Body of pancreas (tissue), 4 donors: ENCODE results near the gene LTBP1.

ENCODE experiments used
- POLR2A ChIP-seq, 3 donors: fragments of 450-650 bp; IDR thresholded peaks; one replicate each; pipeline ENCODE4 v1.6.1; 2016; ENCODE audit warnings: antibody characterized with exemption in 3 of 3, mild to moderate bottlenecking in 2 of 3
- TF ChIP-seq, protein P1 (sequence below), 7 experiments: fragments of 450-650 bp in 4 of 7; fragments of 200-600 bp in 3 of 7; sonication (generic) in 3 of 7; IDR thresholded peaks; one replicate each; pipeline ENCODE4 v1.5.1; 2016 to 2019; ENCODE audit warnings: antibody characterized with exemption in 7 of 7

DNA sequence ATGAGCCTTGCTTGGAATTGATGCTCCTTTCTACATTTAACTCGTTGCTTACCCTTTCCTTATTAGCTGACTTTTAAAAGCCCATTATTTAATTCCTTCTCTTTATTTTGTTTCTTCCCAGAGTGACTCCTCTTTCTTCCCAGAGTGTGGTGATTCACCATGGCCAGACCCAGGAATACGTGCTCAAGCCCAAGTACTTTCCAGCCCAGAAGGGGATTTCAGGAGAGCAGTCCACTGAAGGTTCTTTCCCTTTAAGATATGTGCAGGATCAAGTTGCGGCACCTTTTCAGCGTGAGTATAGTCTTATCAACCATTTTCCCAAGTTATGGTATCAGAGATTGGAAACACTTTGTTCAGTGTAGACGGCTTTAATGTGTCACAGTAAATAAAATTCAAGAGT, 163.7 kb downstream of the LTBP1 start:
- no peak for TF ChIP-seq POLR2A (IDR thresholded peaks at IDR 0.05)
- TF ChIP-seq, protein P1, sequence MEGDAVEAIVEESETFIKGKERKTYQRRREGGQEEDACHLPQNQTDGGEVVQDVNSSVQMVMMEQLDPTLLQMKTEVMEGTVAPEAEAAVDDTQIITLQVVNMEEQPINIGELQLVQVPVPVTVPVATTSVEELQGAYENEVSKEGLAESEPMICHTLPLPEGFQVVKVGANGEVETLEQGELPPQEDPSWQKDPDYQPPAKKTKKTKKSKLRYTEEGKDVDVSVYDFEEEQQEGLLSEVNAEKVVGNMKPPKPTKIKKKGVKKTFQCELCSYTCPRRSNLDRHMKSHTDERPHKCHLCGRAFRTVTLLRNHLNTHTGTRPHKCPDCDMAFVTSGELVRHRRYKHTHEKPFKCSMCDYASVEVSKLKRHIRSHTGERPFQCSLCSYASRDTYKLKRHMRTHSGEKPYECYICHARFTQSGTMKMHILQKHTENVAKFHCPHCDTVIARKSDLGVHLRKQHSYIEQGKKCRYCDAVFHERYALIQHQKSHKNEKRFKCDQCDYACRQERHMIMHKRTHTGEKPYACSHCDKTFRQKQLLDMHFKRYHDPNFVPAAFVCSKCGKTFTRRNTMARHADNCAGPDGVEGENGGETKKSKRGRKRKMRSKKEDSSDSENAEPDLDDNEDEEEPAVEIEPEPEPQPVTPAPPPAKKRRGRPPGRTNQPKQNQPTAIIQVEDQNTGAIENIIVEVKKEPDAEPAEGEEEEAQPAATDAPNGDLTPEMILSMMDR (IDR thresholded peaks at IDR 0.05): no peak
